Subcutaneous adipose tissue (tissue), 4 donors: Measurements from ENCODE around the gene IRAK1. TPM values are rescaled to one million over a fixed set of nuclear protein-coding genes. Genes with fewer than 3 reads are reported as not detected.

Experiments used
- CTCF ChIP-seq: fragments of 450-650 bp; IDR thresholded peaks from one replicate; pipeline ENCODE4 v1.5.1; 2016; ENCODE audit warnings: low read depth, mild to moderate bottlenecking, control low read depth, antibody characterized with exemption, moderate library complexity
- total RNA-seq, 4 donors: library from RNA; depleted of rRNA; stranded (reverse); fragments of >200 nt; gene quantifications; one replicate each; pipeline ENCODE4 v1.1.0, GENCODE V29; 2016

Gene IRAK1
- total RNA-seq, 4 donors from 2014 or later = 42.7 to 74.4 (median 47.3) TPM

- no peak for TF ChIP-seq CTCF
Observed at GRCh38 chrX:154046940-154047610, 27.4 kb upstream of the IRAK1 start.

GRCh38 chrX:154046031-154046781 is 26.5 kb upstream of the IRAK1 start:
- TF ChIP-seq CTCF = no peak

- TF ChIP-seq CTCF = no peak
Observed at GRCh38 chrX:154044091-154044490, 24.4 kb upstream of the IRAK1 start.

- no peak for TF ChIP-seq CTCF
Observed at GRCh38 chrX:154043003-154043763, 23.5 kb upstream of the IRAK1 start.

GRCh38 chrX:154040863-154041262 is 21.2 kb upstream of the IRAK1 start:
- no peak for TF ChIP-seq CTCF

GRCh38 chrX:154040307-154040756 is 20.6 kb upstream of the IRAK1 start:
- TF ChIP-seq CTCF = no peak

GRCh38 chrX:154039577-154039976 is 19.9 kb upstream of the IRAK1 start:
- TF ChIP-seq CTCF = no peak
